ENCODE data around the gene KIAA0753.

KIAA0753 gene

DNA sequence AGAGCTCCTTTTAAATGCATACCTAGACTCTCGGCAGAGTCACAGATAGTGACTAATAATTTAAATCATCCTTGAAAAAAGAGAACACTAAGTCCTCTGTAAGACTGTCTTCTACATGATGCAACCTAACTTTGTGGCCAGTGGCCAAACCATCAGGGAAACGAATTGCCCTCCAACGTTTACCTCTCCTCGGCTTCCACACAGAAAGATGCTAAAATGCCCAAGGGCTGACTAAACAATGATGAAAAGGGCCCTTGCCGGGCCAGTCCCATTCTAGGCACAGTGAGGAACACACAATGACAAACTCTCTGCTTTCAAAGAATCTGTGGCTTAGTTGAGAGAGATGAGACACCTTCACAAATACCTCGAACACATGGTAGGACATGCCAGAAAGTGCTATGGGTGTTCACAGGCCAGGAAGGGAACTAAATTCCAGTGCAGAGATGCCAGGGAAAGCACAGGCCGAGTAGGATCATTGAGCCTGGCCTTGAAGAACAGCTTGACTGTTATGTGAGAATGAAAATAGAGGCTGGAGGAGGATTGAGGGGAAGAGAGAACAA lies 48.8 kb downstream of the KIAA0753 start:
- H3F3A ChIP-seq (ENCODE audit: insufficient read depth, low read length) = no peaks in the 10 kb centered on the region
- H3K27ac ChIP-seq (ENCODE audit: low read depth, low read length, poor library complexity, severe bottlenecking) = no peak overlapping the region
- H3K4me1 ChIP-seq (ENCODE audit: insufficient read depth, low read length, severe bottlenecking) = no peaks in the 10 kb centered on the region
- H3K27me3 ChIP-seq (ENCODE audit: insufficient read depth, low read length) = no peaks in the 10 kb centered on the region
- no peak overlapping the region for H3K4me2 ChIP-seq (ENCODE audit: low read length)
- no peaks in the 10 kb centered on the region for H3K79me2 ChIP-seq (ENCODE audit: insufficient read depth, low read length)
- no peak overlapping the region for H3K9ac ChIP-seq (ENCODE audit: low read length)
- no peaks in the 10 kb centered on the region for H3K9me2 ChIP-seq (ENCODE audit: low read depth, low read length)
- TF ChIP-seq EZH2 (IDR thresholded peaks at IDR 0.05; ENCODE audit: borderline replicate concordance, low read length) = no peak
- TF ChIP-seq, protein P1, sequence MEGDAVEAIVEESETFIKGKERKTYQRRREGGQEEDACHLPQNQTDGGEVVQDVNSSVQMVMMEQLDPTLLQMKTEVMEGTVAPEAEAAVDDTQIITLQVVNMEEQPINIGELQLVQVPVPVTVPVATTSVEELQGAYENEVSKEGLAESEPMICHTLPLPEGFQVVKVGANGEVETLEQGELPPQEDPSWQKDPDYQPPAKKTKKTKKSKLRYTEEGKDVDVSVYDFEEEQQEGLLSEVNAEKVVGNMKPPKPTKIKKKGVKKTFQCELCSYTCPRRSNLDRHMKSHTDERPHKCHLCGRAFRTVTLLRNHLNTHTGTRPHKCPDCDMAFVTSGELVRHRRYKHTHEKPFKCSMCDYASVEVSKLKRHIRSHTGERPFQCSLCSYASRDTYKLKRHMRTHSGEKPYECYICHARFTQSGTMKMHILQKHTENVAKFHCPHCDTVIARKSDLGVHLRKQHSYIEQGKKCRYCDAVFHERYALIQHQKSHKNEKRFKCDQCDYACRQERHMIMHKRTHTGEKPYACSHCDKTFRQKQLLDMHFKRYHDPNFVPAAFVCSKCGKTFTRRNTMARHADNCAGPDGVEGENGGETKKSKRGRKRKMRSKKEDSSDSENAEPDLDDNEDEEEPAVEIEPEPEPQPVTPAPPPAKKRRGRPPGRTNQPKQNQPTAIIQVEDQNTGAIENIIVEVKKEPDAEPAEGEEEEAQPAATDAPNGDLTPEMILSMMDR (IDR thresholded peaks at IDR 0.05; ENCODE audit: low read length) = no peak
- no peak overlapping the region for H3K4me3 ChIP-seq (ENCODE audit: low read depth, low read length, poor library complexity, severe bottlenecking)
- H3K9me3 ChIP-seq (ENCODE audit: low read length) = no peaks in the 10 kb centered on the region
- H2AFZ ChIP-seq (ENCODE audit: low read length) = no peak overlapping the region
- no peaks in the 10 kb centered on the region for H4K20me1 ChIP-seq (ENCODE audit: insufficient read depth, low read length)
- peaks cover 76% of the 10 kb centered on the region for H3K36me3 ChIP-seq (ENCODE audit: insufficient read depth, low read length)

DNA sequence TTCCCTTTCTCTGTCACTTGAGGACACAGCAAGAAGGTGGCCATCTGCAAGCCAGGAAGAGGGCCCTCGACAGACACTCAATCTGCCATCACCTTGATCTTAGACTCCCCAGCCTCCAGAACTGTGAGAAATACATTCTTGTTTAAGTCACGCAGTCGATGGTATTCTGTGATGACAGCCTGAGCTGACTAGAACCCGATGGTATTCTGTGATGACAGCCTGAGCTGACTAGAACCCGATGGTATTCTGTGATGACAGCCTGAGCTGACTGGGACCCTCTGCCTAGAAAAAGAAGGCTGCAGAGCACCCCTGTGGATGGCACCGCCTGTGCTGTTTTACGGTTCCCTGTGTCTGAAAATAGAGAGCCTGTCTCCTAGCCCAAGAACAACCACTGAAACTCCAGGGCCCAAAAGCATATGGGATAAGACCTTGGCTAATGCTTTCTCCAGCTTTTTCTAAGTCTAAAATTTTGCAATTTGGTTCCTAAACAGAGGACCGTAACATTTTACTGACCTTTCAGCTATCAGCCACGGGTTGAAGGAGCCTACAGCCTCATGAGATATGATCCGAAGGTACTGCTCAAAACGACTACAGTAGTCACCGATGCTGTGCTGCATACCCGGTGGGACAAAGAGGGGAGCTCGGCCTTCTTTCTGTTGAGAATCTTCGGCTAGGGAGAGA lies 51.1 kb downstream of the KIAA0753 start:
- no peak overlapping the region for H2AFZ ChIP-seq (ENCODE audit: low read length)
- no peak overlapping the region for H3K4me2 ChIP-seq (ENCODE audit: low read length)
- H3K4me3 ChIP-seq (ENCODE audit: low read depth, low read length, poor library complexity, severe bottlenecking) = no peak overlapping the region
- H3K9me3 ChIP-seq (ENCODE audit: low read length) = no peaks in the 10 kb centered on the region
- no peaks in the 10 kb centered on the region for H3F3A ChIP-seq (ENCODE audit: insufficient read depth, low read length)
- TF ChIP-seq, protein P1 (IDR thresholded peaks at IDR 0.05; ENCODE audit: low read length) = no peak
- TF ChIP-seq EZH2 (IDR thresholded peaks at IDR 0.05; ENCODE audit: borderline replicate concordance, low read length) = no peak
- peaks cover 74% of the 10 kb centered on the region for H3K36me3 ChIP-seq (ENCODE audit: insufficient read depth, low read length)
- H3K9ac ChIP-seq (ENCODE audit: low read length) = no peak overlapping the region
- no peaks in the 10 kb centered on the region for H3K9me2 ChIP-seq (ENCODE audit: low read depth, low read length)
- H3K79me2 ChIP-seq (ENCODE audit: insufficient read depth, low read length) = no peaks in the 10 kb centered on the region
- no peaks in the 10 kb centered on the region for H3K4me1 ChIP-seq (ENCODE audit: insufficient read depth, low read length, severe bottlenecking)
- H3K27ac ChIP-seq (ENCODE audit: low read depth, low read length, poor library complexity, severe bottlenecking) = no peak overlapping the region
- H3K27me3 ChIP-seq (ENCODE audit: insufficient read depth, low read length) = no peaks in the 10 kb centered on the region
- no peaks in the 10 kb centered on the region for H4K20me1 ChIP-seq (ENCODE audit: insufficient read depth, low read length)

DNA sequence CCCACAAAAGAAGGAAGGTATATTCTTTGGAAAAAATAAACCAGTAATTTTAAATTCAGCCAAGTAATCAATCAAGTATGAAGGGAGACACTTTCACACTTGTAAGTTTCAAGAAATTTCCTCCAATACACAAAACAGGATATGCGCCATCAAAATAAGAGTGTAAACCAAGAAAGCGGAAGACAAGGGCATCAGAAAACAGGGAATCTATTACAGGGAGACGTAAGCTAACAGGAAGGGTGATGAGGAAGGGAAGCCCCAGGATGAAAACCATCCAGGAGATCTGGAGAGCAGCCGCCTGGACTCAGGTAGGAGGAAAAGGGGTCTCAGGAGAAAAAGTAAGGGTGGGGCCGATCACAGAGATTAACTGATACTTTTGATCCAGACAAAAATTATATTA lies 52.3 kb downstream of the KIAA0753 start:
- H3K4me2 ChIP-seq (ENCODE audit: low read length) = no peak overlapping the region

More for the DNA sequence above, 52.3 kb downstream of the KIAA0753 start:
- no peak overlapping the region for H3K4me3 ChIP-seq (ENCODE audit: low read depth, low read length, poor library complexity, severe bottlenecking)
- H3K27ac ChIP-seq (ENCODE audit: low read depth, low read length, poor library complexity, severe bottlenecking) = no peak overlapping the region
- no peak overlapping the region for H3K9ac ChIP-seq (ENCODE audit: low read length)
- no peaks in the 10 kb centered on the region for H3K27me3 ChIP-seq (ENCODE audit: insufficient read depth, low read length)
- no peaks in the 10 kb centered on the region for H3K4me1 ChIP-seq (ENCODE audit: insufficient read depth, low read length, severe bottlenecking)
- no peak for TF ChIP-seq EZH2 (IDR thresholded peaks at IDR 0.05; ENCODE audit: borderline replicate concordance, low read length)
- TF ChIP-seq, protein P1 (IDR thresholded peaks at IDR 0.05; ENCODE audit: low read length) = no peak
- no peaks in the 10 kb centered on the region for H3K9me2 ChIP-seq (ENCODE audit: low read depth, low read length)
- peaks cover 75% of the 10 kb centered on the region for H3K36me3 ChIP-seq (ENCODE audit: insufficient read depth, low read length)
- H2AFZ ChIP-seq (ENCODE audit: low read length) = no peak overlapping the region
- no peaks in the 10 kb centered on the region for H3F3A ChIP-seq (ENCODE audit: insufficient read depth, low read length)
- no peaks in the 10 kb centered on the region for H4K20me1 ChIP-seq (ENCODE audit: insufficient read depth, low read length)
- no peaks in the 10 kb centered on the region for H3K79me2 ChIP-seq (ENCODE audit: insufficient read depth, low read length)
- H3K9me3 ChIP-seq (ENCODE audit: low read length) = peaks cover 6% of the 10 kb centered on the region
